IMR-90 (cell line): Measurements from ENCODE around the gene VILL. TPM values are rescaled to one million over a fixed set of nuclear protein-coding genes. Genes with fewer than 3 reads are reported as not detected.

ENCODE experiments used
- ATAC-seq: fragments of 200-7000 bp; cut with Tn5 transposase; 2 replicates; pipeline ENCODE4 v1.9.1; 2020; ENCODE audit warnings: low read depth, mild to moderate bottlenecking, moderate library complexity
- BruUV-seq: library from RNA; stranded (reverse); fragments of 400-500 nt; replicated peaks from 2 replicates; lab custom pipeline; 2021; lab: Mats Ljungman, UMichigan
- CTCF ChIA-PET: fragments of 300-600 bp; formaldehyde crosslinking; extraction: SDS; loops from one replicate; lab custom pipeline; 2021; ENCODE audit warnings: antibody characterized with exemption; lab: Yijun Ruan, JAX
- POLR2A ChIA-PET: fragments of 300-600 bp; sonication (Branson Sonifier 250); formaldehyde crosslinking; loops from one replicate; lab custom pipeline; 2022; ENCODE audit warnings: antibody characterized with exemption; ENCODE audit not compliant: unreplicated experiment; lab: Charles Lee
- DNase-seq: peaks from one replicate; pipeline ENCODE4 v3.0.0; 2013
- H2AFZ ChIP-seq: replicated peaks from 2 replicates; pipeline ENCODE3; 2013; ENCODE audit warnings: low read length, mild to moderate bottlenecking; ENCODE audit not compliant: poor library complexity
- H2AK5ac ChIP-seq: 2 replicates; pipeline ENCODE4 v1.6.1; 2013; ENCODE audit warnings: low read depth, low read length, inconsistent platforms
- H2AK9ac ChIP-seq: replicated peaks from 2 replicates; pipeline ENCODE3; 2013; ENCODE audit warnings: mild to moderate bottlenecking, low read depth, low read length, moderate library complexity; ENCODE audit not compliant: poor library complexity
- H2BK120ac ChIP-seq: 2 replicates; pipeline ENCODE4 v1.6.1; 2013; ENCODE audit warnings: low read depth, low read length, inconsistent platforms
- H2BK15ac ChIP-seq: 3 replicates; pipeline ENCODE4 v1.6.1; 2013; ENCODE audit warnings: low read depth, low read length, inconsistent platforms
- H2BK20ac ChIP-seq: 2 replicates; pipeline ENCODE4 v1.6.1; 2013; ENCODE audit warnings: low read depth, mild to moderate bottlenecking, inconsistent platforms, low read length, moderate library complexity
- H2BK5ac ChIP-seq: 2 replicates; pipeline ENCODE4 v1.6.1; 2013; ENCODE audit warnings: mild to moderate bottlenecking, low read depth, low read length, inconsistent platforms; ENCODE audit not compliant: poor library complexity, severe bottlenecking
- H3K14ac ChIP-seq: replicated peaks from 2 replicates; pipeline ENCODE4 v1.6.1; 2013; ENCODE audit warnings: low read depth, low read length, inconsistent platforms
- H3K18ac ChIP-seq: 2 replicates; pipeline ENCODE4 v1.6.1; 2013; ENCODE audit warnings: low read depth, low read length, control low read depth
- H3K23ac ChIP-seq: 2 replicates; pipeline ENCODE4 v1.6.1; 2013; ENCODE audit warnings: low read depth, low read length, inconsistent platforms
- H3K27ac ChIP-seq: 2 replicates; pipeline ENCODE4 v1.5.1; 2013; ENCODE audit warnings: mild to moderate bottlenecking, control low read depth, low read length; ENCODE audit not compliant: insufficient read depth
- H3K27me3 ChIP-seq: 2 replicates; pipeline ENCODE4 v1.6.1; 2013; ENCODE audit warnings: low read length; ENCODE audit not compliant: control insufficient read depth, insufficient read depth
- H3K36me3 ChIP-seq: 2 replicates; pipeline ENCODE4 v1.6.1; 2013; ENCODE audit warnings: low read length, mixed read lengths; ENCODE audit not compliant: control insufficient read depth, insufficient read depth
- H3K4ac ChIP-seq: 2 replicates; pipeline ENCODE4 v1.6.1; 2013; ENCODE audit warnings: low read depth, low read length, inconsistent platforms
- H3K4me1 ChIP-seq: 2 replicates; pipeline ENCODE4 v1.6.1; 2013; ENCODE audit warnings: low read length, mixed read lengths; ENCODE audit not compliant: control insufficient read depth, insufficient read depth
- H3K4me2 ChIP-seq: 2 replicates; pipeline ENCODE4 v1.6.1; 2013; ENCODE audit warnings: low read depth, mild to moderate bottlenecking, control low read depth, low read length, moderate library complexity
- H3K4me3 ChIP-seq: 2 replicates; pipeline ENCODE4 v1.5.1; 2013; ENCODE audit warnings: low read depth, mild to moderate bottlenecking, control low read depth, low read length, moderate library complexity; ENCODE audit not compliant: insufficient read depth
- H3K56ac ChIP-seq: 2 replicates; pipeline ENCODE4 v1.6.1; 2013; ENCODE audit warnings: low read length, inconsistent platforms; ENCODE audit not compliant: insufficient read depth; ENCODE audit errors: extremely low read depth
- H3K79me1 ChIP-seq, 2 experiments: 2 replicates each; pipeline ENCODE4 v1.6.1; 2013; ENCODE audit warnings: low read length in 2 of 2, inconsistent platforms in 1 of 2, low read depth in 1 of 2
- H3K9ac ChIP-seq: 2 replicates; pipeline ENCODE4 v1.6.1; 2013; ENCODE audit warnings: low read depth, low read length, control low read depth
- H3K9me1 ChIP-seq: 2 replicates; pipeline ENCODE4 v1.6.1; 2013; ENCODE audit warnings: low read length, inconsistent platforms; ENCODE audit not compliant: insufficient read depth
- H3K9me3 ChIP-seq: 2 replicates; pipeline ENCODE4 v1.6.1; 2013; ENCODE audit warnings: low read length; ENCODE audit not compliant: control insufficient read depth, insufficient read depth
- H4K20me1 ChIP-seq: 2 replicates; pipeline ENCODE4 v1.6.1; 2013; ENCODE audit warnings: low read length, inconsistent platforms; ENCODE audit not compliant: insufficient read depth
- H4K5ac ChIP-seq: 2 replicates; pipeline ENCODE4 v1.6.1; 2013; ENCODE audit warnings: mild to moderate bottlenecking, low read depth, low read length, control low read depth
- H4K8ac ChIP-seq, 2 experiments: 2 replicates each; pipeline ENCODE4 v1.6.1; 2013; ENCODE audit warnings: low read depth in 2 of 2, low read length in 2 of 2, control low read depth in 1 of 2, inconsistent platforms in 1 of 2
- H4K91ac ChIP-seq: 2 replicates; pipeline ENCODE4 v1.6.1; 2013; ENCODE audit warnings: low read depth, low read length, inconsistent platforms; ENCODE audit not compliant: insufficient read depth
- BHLHE40 ChIP-seq: fragments of 150-350 bp; IDR thresholded peaks from 2 replicates; pipeline ENCODE4 v1.6.1; 2016; ENCODE audit warnings: mild to moderate bottlenecking, low read depth, low read length
- CEBPB ChIP-seq: IDR thresholded peaks from 2 replicates; pipeline ENCODE4 v1.6.1; 2012; ENCODE audit warnings: low read depth, low read length, improper control_type of control experiment
- CHD1 ChIP-seq: IDR thresholded peaks from 2 replicates; pipeline ENCODE4 v1.6.1; 2012; ENCODE audit warnings: low read depth, low read length, improper control_type of control experiment
- CTCF ChIP-seq: conservative IDR thresholded peaks from 2 replicates; pipeline ENCODE4 v1.5.1; 2012; ENCODE audit warnings: mild to moderate bottlenecking, low read depth, low read length, improper control_type of control experiment
- ELK1 ChIP-seq: fragments of 150-350 bp; IDR thresholded peaks from 2 replicates; pipeline ENCODE4 v1.6.1; 2016; ENCODE audit warnings: low read depth, mild to moderate bottlenecking, low read length, moderate library complexity, borderline replicate concordance
- MAFK ChIP-seq: IDR thresholded peaks from 2 replicates; pipeline ENCODE4 v1.6.1; 2012; ENCODE audit warnings: low read depth, low read length, improper control_type of control experiment
- MXI1 ChIP-seq: IDR thresholded peaks from 2 replicates; pipeline ENCODE4 v1.6.1; 2012; ENCODE audit warnings: low read depth, mild to moderate bottlenecking, low read length, moderate library complexity, borderline replicate concordance
- RAD21 ChIP-seq: IDR thresholded peaks from 2 replicates; pipeline ENCODE4 v1.6.1; 2012; ENCODE audit warnings: low read length, improper control_type of control experiment
- RCOR1 ChIP-seq: IDR thresholded peaks from 2 replicates; pipeline ENCODE4 v1.6.1; 2012; ENCODE audit warnings: mild to moderate bottlenecking, low read length, improper control_type of control experiment; ENCODE audit not compliant: insufficient replicate concordance
- RFX5 ChIP-seq: IDR thresholded peaks from 2 replicates; pipeline ENCODE4 v1.8.0; 2012; ENCODE audit warnings: low read depth, mild to moderate bottlenecking, low read length, moderate library complexity
- SMC3 ChIP-seq: fragments of 150-350 bp; IDR thresholded peaks from 2 replicates; pipeline ENCODE4 v1.6.1; 2016; ENCODE audit warnings: low read depth, mild to moderate bottlenecking, antibody characterized with exemption, low read length, moderate library complexity
- WGBS, 2 experiments: methylation state at CpG; one replicate each; pipeline versions ENCODE4 v1.1.5 to v1.1.7; 2013; ENCODE audit warnings: missing lambda C conversion rate in 2 of 2; ENCODE audit not compliant: insufficient read length in 1 of 2; ENCODE audit errors: extremely low coverage in 2 of 2; 5-methylcytosine and 5-hydroxymethylcytosine counted together
- dilution Hi-C: fragments of 300-500 bp; cut with HindIII; formaldehyde crosslinking; loops from one replicate; pipeline ENCODE4 v1.14.3; 2018; ENCODE audit warnings: low sequenced_read_pairs; ENCODE audit not compliant: unreplicated experiment
- in situ Hi-C: fragments of 300-500 bp; cut with MboI; formaldehyde crosslinking; loops from 3 replicates; pipeline ENCODE4 v1.14.3; 2019; ENCODE audit warnings: low sequenced_read_pairs, inconsistent platforms, mixed read lengths
- intact Hi-C: fragments of 100-400 bp; cut with micrococcal nuclease; formaldehyde crosslinking; loops from 2 replicates; pipeline ENCODE4 v1.10.0; 2022
- polyA plus RNA-seq, 3 experiments: library from polyadenylated mRNA; depleted of rRNA; stranded (reverse); fragments of >200 nt; gene quantifications; 2 replicates each; pipeline ENCODE4 v1.2.3, GENCODE V29; 2012; ENCODE audit warnings: low replicate concordance in 1 of 3
- total RNA-seq: library from RNA; depleted of rRNA; stranded (reverse); fragments of >200 nt; gene quantifications from 2 replicates; pipeline ENCODE4 v1.2.3, GENCODE V29; 2012
- TF ChIP-seq, protein P1 (sequence below): fragments of 150-350 bp; IDR thresholded peaks from 2 replicates; pipeline ENCODE4 v1.6.1; 2017; ENCODE audit warnings: mild to moderate bottlenecking, antibody characterized with exemption, low read length, low read depth

The VILL gene
- total and polyA plus RNA-seq, 2 of the 4 experiments (the other 2 are of a cell fraction), result 2.3 to 4.7 TPM

DNA sequence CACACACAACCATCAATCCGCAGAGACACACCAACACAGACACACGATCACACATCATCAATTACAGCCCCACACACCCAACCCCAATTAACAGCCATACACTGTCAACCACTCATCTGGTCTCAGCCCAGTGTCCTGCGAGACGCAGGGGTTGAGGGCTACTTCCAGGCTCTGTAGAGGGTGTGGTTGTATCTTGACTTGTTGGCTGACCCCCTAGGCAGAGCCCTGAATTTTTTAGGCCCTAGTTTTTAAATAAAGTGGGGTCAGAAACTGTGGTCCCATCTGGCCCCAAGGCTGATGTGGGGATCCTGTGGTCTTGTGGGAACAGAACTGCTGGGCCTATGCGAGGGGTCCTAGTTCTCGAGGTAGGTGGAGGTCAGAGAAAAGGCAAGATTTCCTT, 9.2 kb downstream of the VILL start:
- peaks cover 8% of the 10 kb centered on the region; the same call in 1 of the 2 replicates for H4K20me1 ChIP-seq
- no peaks in the 10 kb centered on the region for H3K9me3 ChIP-seq
- no peak overlapping the region for H2BK20ac ChIP-seq
- no peaks in the 10 kb centered on the region for H3K27me3 ChIP-seq
- no peak overlapping the region for H4K5ac ChIP-seq
- H3K27ac ChIP-seq, result no peak overlapping the region
- DNase-seq (no peak), ATAC-seq (no peak)
- H2AK5ac ChIP-seq, result peak overlapping the region; percentile 12; the same call in 1 of the 2 replicates
- H4K8ac ChIP-seq, result peak overlapping the region in 1 of 2 experiments; percentile 75; a peak in 2 of 4 replicates
- CTCF ChIA-PET, result no interaction called here
- no peak overlapping the region for H3K4ac ChIP-seq
- peaks cover 10% of the 10 kb centered on the region for H3K36me3 ChIP-seq
- no peak overlapping the region for H2AFZ ChIP-seq
- H3K9me1 ChIP-seq, result peaks cover 19% of the 10 kb centered on the region
- no peak overlapping the region for H2BK120ac ChIP-seq
- TF ChIP-seq MAFK (no peak), RAD21 (no peak), RCOR1 (no peak), RFX5 (no peak), ELK1 (no peak), CTCF (no peak), MXI1 (no peak), CHD1 (no peak), CEBPB (no peak), SMC3 (no peak), BHLHE40 (no peak)
- TF ChIP-seq, protein P1, sequence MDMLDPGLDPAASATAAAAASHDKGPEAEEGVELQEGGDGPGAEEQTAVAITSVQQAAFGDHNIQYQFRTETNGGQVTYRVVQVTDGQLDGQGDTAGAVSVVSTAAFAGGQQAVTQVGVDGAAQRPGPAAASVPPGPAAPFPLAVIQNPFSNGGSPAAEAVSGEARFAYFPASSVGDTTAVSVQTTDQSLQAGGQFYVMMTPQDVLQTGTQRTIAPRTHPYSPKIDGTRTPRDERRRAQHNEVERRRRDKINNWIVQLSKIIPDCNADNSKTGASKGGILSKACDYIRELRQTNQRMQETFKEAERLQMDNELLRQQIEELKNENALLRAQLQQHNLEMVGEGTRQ, result no peak
- WGBS, 2 experiments, result no CpG with 5 or more reads among the region's 6 CpGs
- H3K18ac ChIP-seq, result no peak overlapping the region
- H2AK9ac ChIP-seq, result no peak overlapping the region
- H3K79me1 ChIP-seq, result peaks cover 3 to 19% of the 10 kb centered on the region in 2 experiments; a peak in 2 of 4 replicates
- no TSS peak for BruUV-seq
- dilution Hi-C loops, result no loop called here
- no peak overlapping the region for H2BK5ac ChIP-seq
- H3K9ac ChIP-seq, result no peak overlapping the region
- intact Hi-C loops, result no loop called here
- H3K4me3 ChIP-seq, result no peak overlapping the region
- H3K4me2 ChIP-seq, result no peak overlapping the region
- no peak overlapping the region for H4K91ac ChIP-seq
- H3K23ac ChIP-seq, result no peak overlapping the region
- H3K14ac ChIP-seq, result no peak overlapping the region
- no peak overlapping the region for H2BK15ac ChIP-seq
- no peak overlapping the region for H3K56ac ChIP-seq
- peaks cover 10% of the 10 kb centered on the region for H3K4me1 ChIP-seq
- in situ Hi-C loops, result no loop called here
- POLR2A ChIA-PET, result no interaction called here
